WTC11 (cell line): ENCODE data around the gene CARM1. TPM values are rescaled to one million over a fixed set of nuclear protein-coding genes. Genes with fewer than 3 reads are reported as not detected.
A peak's percentile ranks its signal among the peaks of the same experiment; 100 is the strongest.

ENCODE experiments used
- ATAC-seq: fragments of 200-7000 bp; cut with Tn5 transposase; 2 replicates; pipeline ENCODE4 v1.10.0; 2021; ENCODE audit warnings: mild to moderate bottlenecking, moderate library complexity
- CTCF ChIA-PET: fragments of 300-600 bp; sonication (Branson Sonifier 250); formaldehyde crosslinking; loops from one replicate; lab custom pipeline; 2021; ENCODE audit warnings: antibody characterized with exemption; lab: Charles Lee
- POLR2A ChIA-PET: fragments of 350-600 bp; sonication (Branson Sonifier 250); formaldehyde crosslinking; loops from one replicate; lab custom pipeline; 2021; ENCODE audit warnings: antibody characterized with exemption; lab: Charles Lee
- DNase-seq: peaks from one replicate; pipeline ENCODE4 v3.0.0; 2021; ENCODE audit warnings: low spot score
- H3K27ac Mint-ChIP-seq: 2 replicates; pipeline ENCODE4 v1.8.0; 2021; ENCODE audit warnings: mixed read lengths
- H3K27me3 Mint-ChIP-seq: 2 replicates; pipeline ENCODE4 v1.8.0; 2021; ENCODE audit warnings: low read depth, mild to moderate bottlenecking, moderate library complexity, mixed read lengths
- H3K36me3 Mint-ChIP-seq: 2 replicates; pipeline ENCODE4 v1.8.0; 2021; ENCODE audit warnings: mixed read lengths
- H3K4me1 Mint-ChIP-seq: 2 replicates; pipeline ENCODE4 v1.8.0; 2022; ENCODE audit warnings: mixed read lengths
- H3K4me3 Mint-ChIP-seq: 2 replicates; pipeline ENCODE4 v1.8.0; 2021; ENCODE audit warnings: mild to moderate bottlenecking, moderate library complexity, mixed read lengths
- H3K9me3 Mint-ChIP-seq: 2 replicates; pipeline ENCODE4 v1.8.0; 2021; ENCODE audit warnings: mixed read lengths
- ATF1 ChIP-seq: sonication (generic); formaldehyde crosslinking; IDR thresholded peaks from 2 replicates; pipeline ENCODE4 v1.8.1; 2023; ENCODE audit warnings: mild to moderate bottlenecking, moderate library complexity, missing genetic modification reagents
- CREM ChIP-seq: sonication (generic); formaldehyde crosslinking; IDR thresholded peaks from 2 replicates; pipeline ENCODE4 v1.8.1; 2022; ENCODE audit warnings: mild to moderate bottlenecking, missing genetic modification reagents, moderate library complexity
- EMX1 ChIP-seq: fragments of 250-450 bp; sonication (Bioruptor Pico); IDR thresholded peaks from 2 replicates; pipeline ENCODE4 v1.8.0; 2021; ENCODE audit warnings: mild to moderate bottlenecking
- FOXP1 ChIP-seq: sonication (generic); formaldehyde crosslinking; IDR thresholded peaks from 2 replicates; pipeline ENCODE4 v1.8.0; 2022; ENCODE audit warnings: missing genetic modification reagents, mild to moderate bottlenecking, moderate library complexity, borderline replicate concordance
- GABPB1 ChIP-seq: sonication (generic); formaldehyde crosslinking; IDR thresholded peaks from 2 replicates; pipeline ENCODE4 v1.8.1; 2023; ENCODE audit warnings: mild to moderate bottlenecking, missing genetic modification reagents
- GRHL2 ChIP-seq: fragments of 250-450 bp; sonication (Bioruptor Pico); IDR thresholded peaks from 2 replicates; pipeline ENCODE4 v1.8.0; 2022; ENCODE audit warnings: mild to moderate bottlenecking, moderate library complexity; ENCODE audit not compliant: insufficient replicate concordance, severe bottlenecking
- JAZF1 ChIP-seq: fragments of 250-450 bp; sonication (Bioruptor Pico); IDR thresholded peaks from 2 replicates; pipeline ENCODE4 v1.9.0; 2021; ENCODE audit warnings: moderate library complexity, mild to moderate bottlenecking, inconsistent platforms
- PRRX2 ChIP-seq: fragments of 250-450 bp; sonication (Bioruptor Pico); IDR thresholded peaks from 2 replicates; pipeline ENCODE4 v1.8.0; 2021; ENCODE audit warnings: mild to moderate bottlenecking
- RELA ChIP-seq: sonication (generic); formaldehyde crosslinking; IDR thresholded peaks from 2 replicates; pipeline ENCODE4 v1.8.1; 2022; ENCODE audit warnings: missing genetic modification reagents, mild to moderate bottlenecking, borderline replicate concordance
- SMAD4 ChIP-seq: sonication (generic); formaldehyde crosslinking; IDR thresholded peaks from 2 replicates; pipeline ENCODE4 v1.8.0; 2022; ENCODE audit warnings: mild to moderate bottlenecking, missing genetic modification reagents
- ZNF121 ChIP-seq: sonication (generic); formaldehyde crosslinking; IDR thresholded peaks from 2 replicates; pipeline ENCODE4 v1.8.0; 2023; ENCODE audit warnings: missing genetic modification reagents
- ZNF317 ChIP-seq: sonication (generic); formaldehyde crosslinking; IDR thresholded peaks from 2 replicates; pipeline ENCODE4 v1.8.1; 2023; ENCODE audit warnings: low read depth, mild to moderate bottlenecking, moderate library complexity, missing genetic modification reagents, borderline replicate concordance
- total RNA-seq: library from RNA; stranded (reverse); gene quantifications from 3 replicates; pipeline ENCODE4 v1.2.3, GENCODE V29; 2021
- TF ChIP-seq, protein P1 (sequence below): sonication (generic); formaldehyde crosslinking; IDR thresholded peaks from 2 replicates; pipeline ENCODE4 v1.8.1; 2022; ENCODE audit warnings: low read depth, missing genetic modification reagents, borderline replicate concordance
- TF ChIP-seq, protein P2 (sequence below): fragments of 200-600 bp; IDR thresholded peaks from 2 replicates; pipeline ENCODE4 v1.8.0; 2022; ENCODE audit warnings: antibody characterized with exemption
- TF ChIP-seq, protein P3 (sequence below): sonication (generic); formaldehyde crosslinking; conservative IDR thresholded peaks from 2 replicates; pipeline ENCODE4 v1.8.1; 2022; ENCODE audit warnings: mild to moderate bottlenecking, missing genetic modification reagents
- TF ChIP-seq, protein P4 (sequence below): fragments of 250-450 bp; sonication (Bioruptor Pico); IDR thresholded peaks from 2 replicates; pipeline ENCODE4 v1.8.0; 2021; ENCODE audit warnings: mild to moderate bottlenecking

CARM1 gene
- total RNA-seq, 1 experiment from 2014 or later: 125 TPM

DNA sequence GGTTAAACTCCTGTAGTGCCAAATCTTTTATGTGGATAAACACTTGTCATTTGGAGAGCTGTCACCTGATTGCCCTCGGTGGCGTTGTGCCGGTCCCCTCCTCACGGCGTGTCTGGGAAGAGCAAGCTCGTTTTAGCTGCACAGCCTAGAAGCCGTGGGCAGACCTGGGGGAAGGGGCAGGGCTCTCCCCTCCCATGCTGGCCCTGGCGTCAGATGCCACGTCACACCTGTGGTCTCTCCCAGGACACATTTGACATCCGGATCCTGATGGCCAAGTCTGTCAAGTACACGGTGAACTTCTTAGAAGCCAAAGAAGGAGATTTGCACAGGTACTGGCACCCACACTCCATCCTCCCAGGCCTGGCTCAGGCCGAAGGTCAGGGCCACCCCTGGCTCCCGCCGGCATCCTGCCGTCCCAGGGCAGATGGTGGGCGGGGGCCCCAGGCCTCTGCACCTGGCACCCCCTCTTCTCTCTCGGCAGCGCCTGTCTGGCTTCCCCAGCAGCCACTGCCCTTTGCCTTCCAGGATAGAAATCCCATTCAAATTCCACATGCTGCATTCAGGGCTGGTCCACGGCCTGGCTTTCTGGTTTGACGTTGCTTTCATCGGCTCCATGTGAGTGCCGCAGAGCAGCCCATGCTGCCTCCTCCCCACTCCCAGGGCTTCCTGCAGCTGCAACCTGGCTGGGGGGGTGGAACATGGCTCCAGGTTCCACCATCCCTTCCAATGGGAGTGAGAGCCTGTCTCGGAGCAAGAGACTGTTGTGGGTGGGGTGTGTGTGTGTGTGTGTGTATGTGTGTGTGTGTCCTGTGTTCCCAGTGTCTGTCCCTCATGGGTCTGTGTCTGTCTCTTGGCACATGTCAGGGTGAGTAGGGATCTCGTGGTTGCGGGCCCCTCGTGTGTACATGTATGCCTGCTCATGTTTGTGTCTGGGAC, 48.3 kb downstream of the CARM1 start (continued):
- no peak for TF ChIP-seq GRHL2 (CRISPR knock-in tag)
- TF ChIP-seq, protein P1, sequence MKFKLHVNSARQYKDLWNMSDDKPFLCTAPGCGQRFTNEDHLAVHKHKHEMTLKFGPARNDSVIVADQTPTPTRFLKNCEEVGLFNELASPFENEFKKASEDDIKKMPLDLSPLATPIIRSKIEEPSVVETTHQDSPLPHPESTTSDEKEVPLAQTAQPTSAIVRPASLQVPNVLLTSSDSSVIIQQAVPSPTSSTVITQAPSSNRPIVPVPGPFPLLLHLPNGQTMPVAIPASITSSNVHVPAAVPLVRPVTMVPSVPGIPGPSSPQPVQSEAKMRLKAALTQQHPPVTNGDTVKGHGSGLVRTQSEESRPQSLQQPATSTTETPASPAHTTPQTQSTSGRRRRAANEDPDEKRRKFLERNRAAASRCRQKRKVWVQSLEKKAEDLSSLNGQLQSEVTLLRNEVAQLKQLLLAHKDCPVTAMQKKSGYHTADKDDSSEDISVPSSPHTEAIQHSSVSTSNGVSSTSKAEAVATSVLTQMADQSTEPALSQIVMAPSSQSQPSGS (CRISPR knock-in tag): no peak
- TF ChIP-seq JAZF1 (CRISPR knock-in tag): no peak
- TF ChIP-seq, protein P2, sequence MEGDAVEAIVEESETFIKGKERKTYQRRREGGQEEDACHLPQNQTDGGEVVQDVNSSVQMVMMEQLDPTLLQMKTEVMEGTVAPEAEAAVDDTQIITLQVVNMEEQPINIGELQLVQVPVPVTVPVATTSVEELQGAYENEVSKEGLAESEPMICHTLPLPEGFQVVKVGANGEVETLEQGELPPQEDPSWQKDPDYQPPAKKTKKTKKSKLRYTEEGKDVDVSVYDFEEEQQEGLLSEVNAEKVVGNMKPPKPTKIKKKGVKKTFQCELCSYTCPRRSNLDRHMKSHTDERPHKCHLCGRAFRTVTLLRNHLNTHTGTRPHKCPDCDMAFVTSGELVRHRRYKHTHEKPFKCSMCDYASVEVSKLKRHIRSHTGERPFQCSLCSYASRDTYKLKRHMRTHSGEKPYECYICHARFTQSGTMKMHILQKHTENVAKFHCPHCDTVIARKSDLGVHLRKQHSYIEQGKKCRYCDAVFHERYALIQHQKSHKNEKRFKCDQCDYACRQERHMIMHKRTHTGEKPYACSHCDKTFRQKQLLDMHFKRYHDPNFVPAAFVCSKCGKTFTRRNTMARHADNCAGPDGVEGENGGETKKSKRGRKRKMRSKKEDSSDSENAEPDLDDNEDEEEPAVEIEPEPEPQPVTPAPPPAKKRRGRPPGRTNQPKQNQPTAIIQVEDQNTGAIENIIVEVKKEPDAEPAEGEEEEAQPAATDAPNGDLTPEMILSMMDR: no peak
- TF ChIP-seq PRRX2 (CRISPR knock-in tag): no peak
- TF ChIP-seq RELA (CRISPR knock-in tag): no peak
- TF ChIP-seq FOXP1 (CRISPR knock-in tag): no peak
- no peak for TF ChIP-seq GABPB1 (CRISPR knock-in tag)

DNA sequence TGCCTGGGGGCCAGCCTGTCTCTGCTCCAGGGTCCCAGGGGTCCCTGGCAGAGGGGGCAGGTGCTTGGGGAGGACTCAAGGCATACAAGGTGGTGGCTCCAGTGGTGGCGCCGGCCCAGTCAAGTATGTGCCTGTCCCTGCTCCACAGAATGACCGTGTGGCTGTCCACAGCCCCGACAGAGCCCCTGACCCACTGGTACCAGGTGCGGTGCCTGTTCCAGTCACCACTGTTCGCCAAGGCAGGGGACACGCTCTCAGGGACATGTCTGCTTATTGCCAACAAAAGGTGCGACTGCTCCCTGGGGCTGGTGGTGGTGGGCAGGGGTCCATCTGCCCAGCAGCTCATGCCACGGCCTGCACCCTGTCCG, 48.9 kb downstream of the CARM1 start:
- ChIA-PET CTCF (no interaction called here), POLR2A (no interaction called here)
- H3K4me3 Mint-ChIP-seq: no peak overlapping the region
- 0 out of 2 replicates have a peak, but pooled peaks have one; percentile 5 for TF ChIP-seq ATF1
- TF ChIP-seq, protein P3, sequence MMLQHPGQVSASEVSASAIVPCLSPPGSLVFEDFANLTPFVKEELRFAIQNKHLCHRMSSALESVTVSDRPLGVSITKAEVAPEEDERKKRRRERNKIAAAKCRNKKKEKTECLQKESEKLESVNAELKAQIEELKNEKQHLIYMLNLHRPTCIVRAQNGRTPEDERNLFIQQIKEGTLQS: no peak
- ATAC-seq: no peak
- DNase-seq: no peak
- no peaks in the 10 kb centered on the region for H3K4me1 Mint-ChIP-seq
- H3K9me3 Mint-ChIP-seq: no peaks in the 10 kb centered on the region
- no peaks in the 10 kb centered on the region for H3K27me3 Mint-ChIP-seq
- peaks cover 11% of the 10 kb centered on the region for H3K36me3 Mint-ChIP-seq
- no peak overlapping the region for H3K27ac Mint-ChIP-seq

DNA sequence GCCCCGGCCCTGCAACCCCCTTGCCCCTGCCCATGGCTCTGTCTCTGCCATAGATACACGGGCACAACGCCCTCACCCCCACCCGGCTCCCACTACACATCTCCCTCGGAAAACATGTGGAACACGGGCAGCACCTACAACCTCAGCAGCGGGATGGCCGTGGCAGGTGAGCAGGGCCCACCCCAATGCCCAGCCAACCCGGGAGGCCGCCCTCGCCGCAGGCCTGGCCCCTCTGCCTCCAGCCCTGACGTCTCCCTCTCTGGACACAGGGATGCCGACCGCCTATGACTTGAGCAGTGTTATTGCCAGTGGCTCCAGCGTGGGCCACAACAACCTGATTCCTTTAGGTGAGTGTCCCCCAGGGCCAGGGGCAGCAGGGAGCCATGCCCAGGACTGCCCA, 49.4 kb downstream of the CARM1 start:
- Mint-ChIP-seq H3K9me3 (no peaks in the 10 kb centered on the region), H3K36me3 (peaks cover 14% of the 10 kb centered on the region), H3K27ac (no peak overlapping the region), H3K4me3 (no peak overlapping the region), H3K4me1 (no peaks in the 10 kb centered on the region), H3K27me3 (no peaks in the 10 kb centered on the region)
- ATAC-seq (no peak), DNase-seq (no peak)
- POLR2A ChIA-PET: no interaction called here
- CTCF ChIA-PET: no interaction called here
- TF ChIP-seq ZNF317 (CRISPR knock-in tag) (no peak), ATF1 (0 out of 2 replicates have a peak, but pooled peaks have one; percentile 14)

DNA sequence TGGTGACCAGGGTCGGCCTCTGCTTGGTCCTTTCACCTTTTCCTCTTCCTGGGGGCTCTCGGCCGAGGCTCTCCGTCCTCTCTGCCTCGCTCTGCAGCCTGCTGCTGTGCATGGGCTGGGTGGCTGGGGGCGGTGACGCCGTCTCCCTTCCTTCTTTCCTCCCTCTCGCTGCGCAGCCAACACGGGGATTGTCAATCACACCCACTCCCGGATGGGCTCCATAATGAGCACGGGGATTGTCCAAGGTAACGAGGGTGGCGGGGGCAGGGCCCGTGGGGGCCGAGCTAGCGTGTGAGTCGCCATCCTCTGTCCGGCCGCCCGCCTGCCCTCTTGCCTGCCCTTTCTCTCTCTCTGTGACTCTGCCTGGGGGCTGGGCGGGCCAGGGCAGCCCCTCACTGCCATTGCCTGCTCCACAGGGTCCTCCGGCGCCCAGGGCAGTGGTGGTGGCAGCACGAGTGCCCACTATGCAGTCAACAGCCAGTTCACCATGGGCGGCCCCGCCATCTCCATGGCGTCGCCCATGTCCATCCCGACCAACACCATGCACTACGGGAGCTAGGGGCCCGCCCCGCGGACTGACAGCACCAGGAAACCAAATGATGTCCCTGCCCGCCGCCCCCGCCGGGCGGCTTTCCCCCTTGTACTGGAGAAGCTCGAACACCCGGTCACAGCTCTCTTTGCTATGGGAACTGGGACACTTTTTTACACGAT, 50.0 kb downstream of the CARM1 start:
- Mint-ChIP-seq H3K4me1 (no peaks in the 10 kb centered on the region), H3K4me3 (no peak overlapping the region), H3K27ac (no peak overlapping the region), H3K36me3 (peaks cover 14% of the 10 kb centered on the region)
- CTCF ChIA-PET: interaction anchor here (1.8 kb wide), 1 partner anchor 50 kb away, joined by 9 read pairs; no protein-coding TSS in a partner anchor
- ATAC-seq: no peak
- TF ChIP-seq, protein P4, sequence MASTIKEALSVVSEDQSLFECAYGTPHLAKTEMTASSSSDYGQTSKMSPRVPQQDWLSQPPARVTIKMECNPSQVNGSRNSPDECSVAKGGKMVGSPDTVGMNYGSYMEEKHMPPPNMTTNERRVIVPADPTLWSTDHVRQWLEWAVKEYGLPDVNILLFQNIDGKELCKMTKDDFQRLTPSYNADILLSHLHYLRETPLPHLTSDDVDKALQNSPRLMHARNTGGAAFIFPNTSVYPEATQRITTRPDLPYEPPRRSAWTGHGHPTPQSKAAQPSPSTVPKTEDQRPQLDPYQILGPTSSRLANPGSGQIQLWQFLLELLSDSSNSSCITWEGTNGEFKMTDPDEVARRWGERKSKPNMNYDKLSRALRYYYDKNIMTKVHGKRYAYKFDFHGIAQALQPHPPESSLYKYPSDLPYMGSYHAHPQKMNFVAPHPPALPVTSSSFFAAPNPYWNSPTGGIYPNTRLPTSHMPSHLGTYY: no peak
- TF ChIP-seq GABPB1 (CRISPR knock-in tag): no peak
- no peak for TF ChIP-seq CREM (CRISPR knock-in tag)
- TF ChIP-seq EMX1 (CRISPR knock-in tag): no peak
- no peak for TF ChIP-seq SMAD4 (CRISPR knock-in tag)
- TF ChIP-seq ZNF121 (CRISPR knock-in tag): no peak
- TF ChIP-seq, all 79 proteins: peak for 0
- H3K9me3 Mint-ChIP-seq: no peaks in the 10 kb centered on the region
- no peaks in the 10 kb centered on the region for H3K27me3 Mint-ChIP-seq
- POLR2A ChIA-PET: no interaction called here
- DNase-seq: no peak
